Stimulated activated CD4-positive, alpha-beta T cell treated with anti-CD3 and anti-CD28 coated beads, Interleukin-2, amount 100 ng/mL, for 24 hours (primary cell): ENCODE data around the gene CCDC9B.

Experiments used
- DNase-seq, 2 donors: peaks; one replicate each; pipeline ENCODE4 v3.0.0-alpha.2; 2020

The CCDC9B gene

DNA sequence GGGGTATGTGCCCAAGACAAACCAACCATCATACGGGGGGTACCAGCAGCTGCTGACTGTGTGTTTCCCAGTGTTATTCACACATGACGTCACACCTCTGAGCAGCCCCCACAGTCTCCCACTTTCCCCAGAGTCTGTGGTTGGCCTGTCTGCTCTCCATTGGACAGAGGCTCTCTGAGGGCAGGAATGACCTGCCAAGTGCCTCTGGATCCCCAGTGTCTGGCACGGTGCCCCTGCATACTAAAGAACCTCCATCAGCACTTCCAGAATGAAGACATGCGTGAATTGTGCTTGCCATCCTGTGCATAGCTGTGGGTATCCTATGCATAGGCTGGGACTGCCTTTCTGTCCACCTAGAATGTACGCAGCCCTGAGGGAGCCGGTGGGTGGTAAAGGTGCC lies 3.5 kb upstream of the CCDC9B start:
- no peak for DNase-seq

DNA sequence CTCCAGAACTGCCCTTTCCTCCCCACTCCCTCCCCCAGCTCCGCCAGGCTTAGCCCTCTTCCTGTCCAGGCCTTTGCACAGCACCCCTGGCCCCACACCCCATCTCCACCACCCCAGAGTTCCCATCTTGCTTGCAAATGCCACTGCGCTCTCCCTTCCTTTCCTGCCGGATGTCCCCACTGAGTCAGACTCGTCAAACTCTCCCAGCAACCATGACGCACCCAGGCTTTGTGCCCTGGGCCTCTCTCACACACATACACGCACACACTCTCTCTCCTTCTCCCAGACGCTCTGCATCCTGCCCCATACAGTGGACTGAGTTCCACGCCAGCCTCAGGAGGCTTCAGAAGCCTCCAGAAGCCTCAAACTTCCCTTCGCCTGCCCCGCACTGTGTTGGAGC lies 2.8 kb upstream of the CCDC9B start:
- no peak for DNase-seq

DNA sequence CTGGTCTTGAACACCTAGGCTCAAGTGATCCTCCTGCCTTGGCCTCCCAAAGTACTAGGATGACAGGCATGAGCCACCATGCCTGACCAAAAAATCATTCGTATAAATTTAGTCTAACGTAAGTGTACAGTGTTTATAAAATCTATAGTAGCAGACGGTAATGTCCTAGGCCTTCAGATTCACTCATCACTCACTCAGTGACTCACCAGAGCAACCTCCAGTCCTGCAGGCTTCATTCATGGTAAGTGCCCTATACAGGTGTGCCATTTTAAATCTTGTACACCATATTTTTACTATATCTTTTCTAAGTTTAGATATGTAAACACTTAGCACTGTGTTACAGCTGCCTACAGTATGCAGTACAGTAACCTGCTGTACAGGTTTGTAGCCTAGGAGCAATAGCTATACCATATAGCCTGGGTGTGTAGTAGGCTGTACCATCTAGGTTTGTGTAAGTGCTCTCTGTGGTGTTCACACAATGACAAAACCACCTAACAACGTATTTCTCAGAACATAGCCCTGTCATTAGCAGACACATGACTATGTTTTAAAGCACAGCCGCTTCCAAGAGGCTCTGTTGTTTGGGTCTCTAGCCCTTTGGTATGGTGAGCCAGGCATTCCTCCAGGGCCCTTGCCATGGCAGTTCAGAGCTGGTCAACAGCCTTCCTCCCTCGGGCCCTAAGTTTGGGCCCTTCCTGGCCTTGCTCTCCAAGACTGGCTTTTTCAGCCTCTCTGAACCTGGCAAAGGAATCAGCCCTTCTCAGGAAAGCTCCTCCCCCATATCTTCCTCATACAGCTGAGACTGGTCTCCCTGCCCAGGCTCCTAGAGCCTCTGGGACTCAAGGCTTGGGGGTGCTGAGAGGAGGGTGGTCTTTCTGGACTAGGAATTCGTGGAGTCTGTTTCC lies 1.9 kb upstream of the CCDC9B start:
- DNase-seq, result no peak

DNA sequence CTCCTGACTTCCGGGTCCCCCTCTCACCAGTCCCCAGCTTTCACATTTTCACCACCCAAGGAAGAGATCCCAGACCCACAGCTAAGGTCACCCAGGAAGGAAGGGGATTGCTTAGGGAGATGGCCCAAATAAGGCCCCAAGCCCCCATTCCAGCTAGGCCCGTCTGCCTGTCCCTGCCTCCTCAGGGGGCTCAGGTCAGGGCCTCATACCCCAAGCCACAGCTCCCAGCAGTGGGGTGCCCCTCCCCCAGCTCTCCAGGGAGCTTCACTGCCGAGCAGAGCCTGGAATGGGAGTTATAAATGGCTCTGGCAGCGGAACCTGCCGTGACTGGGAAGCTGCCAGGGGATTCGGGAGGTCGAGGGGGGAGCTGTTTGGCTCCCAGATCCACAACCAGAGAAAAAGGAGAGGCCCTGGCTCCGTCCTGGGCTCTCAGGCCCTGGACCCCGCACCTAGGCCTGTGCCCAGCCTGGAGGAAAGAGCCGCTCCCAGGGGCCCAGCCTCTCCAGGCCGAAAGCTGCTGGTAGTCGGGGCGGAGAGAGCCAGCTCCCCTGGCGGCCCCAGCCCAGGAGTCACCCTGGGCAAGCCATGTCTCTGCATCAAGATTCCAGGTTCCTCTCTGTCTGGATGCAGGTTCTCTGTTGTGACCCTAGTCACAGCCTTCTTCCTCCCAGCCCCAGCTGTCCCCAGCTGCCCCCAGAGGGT lies 550 bp downstream of the CCDC9B start:
- DNase-seq, result no peak

DNA sequence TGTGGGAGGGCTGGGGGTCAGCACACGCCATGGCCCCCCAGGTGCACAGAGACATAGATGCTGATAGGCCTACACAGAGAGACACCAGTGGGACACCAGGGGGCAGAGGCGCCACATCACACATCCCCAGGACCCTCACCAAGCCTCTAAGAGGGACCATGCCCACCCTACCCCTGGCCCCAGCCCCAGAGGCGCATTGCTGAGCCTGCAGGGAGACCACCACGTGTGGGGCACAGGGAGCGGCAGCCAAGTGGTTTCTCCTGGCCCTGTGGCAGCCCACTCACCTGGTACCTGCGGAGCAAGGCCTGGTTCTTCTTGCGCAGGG lies 1.2 kb downstream of the CCDC9B start:
- no peak for DNase-seq

DNA sequence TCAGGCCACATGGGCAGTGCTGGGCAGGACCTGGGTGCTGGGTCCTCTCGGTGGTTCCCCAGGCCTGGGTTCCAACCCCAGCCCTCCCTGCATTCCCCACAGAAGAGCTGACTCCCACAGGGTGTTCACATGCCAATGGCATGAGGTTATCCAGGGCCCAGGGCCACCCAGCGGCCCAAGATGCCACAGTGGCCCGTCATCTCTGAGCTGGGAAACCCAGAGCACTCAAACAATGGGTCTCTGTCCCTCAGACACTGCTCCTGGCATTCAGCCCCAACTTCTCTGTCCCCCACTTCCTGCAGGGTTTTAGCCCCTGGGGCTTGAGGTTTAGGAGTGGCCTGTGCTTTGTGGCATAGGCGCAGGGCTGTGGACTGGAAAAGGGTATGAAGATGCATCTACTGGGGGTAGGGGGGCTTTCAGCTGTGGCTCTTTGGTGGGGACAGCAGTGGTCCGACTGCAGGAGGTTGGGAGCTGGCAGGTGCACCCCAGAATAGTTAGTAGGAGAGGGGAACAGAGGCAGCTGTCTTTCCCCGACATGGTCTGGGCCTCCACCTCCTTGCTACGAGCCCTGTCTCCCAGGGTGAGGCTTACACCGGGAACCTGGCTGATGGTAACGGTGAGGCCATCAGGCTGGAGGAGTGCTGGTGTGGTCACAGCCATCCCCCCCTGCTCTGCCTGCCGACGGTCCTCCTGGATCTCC lies 1.7 kb downstream of the CCDC9B start:
- DNase-seq, result no peak

DNA sequence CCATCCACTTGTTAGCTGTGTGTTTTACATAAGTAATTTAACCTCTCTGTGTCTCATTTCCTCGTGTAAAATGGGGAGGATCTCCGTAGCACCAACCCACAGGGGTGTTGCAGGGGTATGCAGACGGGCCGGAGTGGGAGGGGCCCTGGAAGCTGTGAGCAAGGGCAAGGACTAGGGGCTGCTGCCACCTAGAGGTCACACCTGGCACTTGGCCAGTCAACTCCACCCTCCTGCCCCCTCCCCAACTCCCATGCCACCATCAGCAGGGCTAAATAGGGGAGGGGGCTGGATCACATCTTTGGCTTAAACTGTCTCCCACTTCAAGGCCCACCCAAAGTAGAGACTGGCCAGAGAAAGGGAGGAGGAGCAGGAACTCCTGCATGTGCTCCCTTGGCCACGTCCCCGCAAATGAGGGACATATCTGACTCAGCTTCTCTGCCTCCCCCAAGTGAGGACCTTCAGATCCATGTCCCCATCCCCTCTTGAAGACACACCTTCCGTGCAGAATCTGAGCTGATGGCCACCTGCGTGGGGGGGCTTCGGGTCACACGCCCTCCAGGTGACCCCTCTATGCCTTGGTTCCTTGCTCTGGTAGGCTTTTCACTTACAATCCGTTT lies 2.6 kb downstream of the CCDC9B start:
- DNase-seq, result peak; percentile 85

DNA sequence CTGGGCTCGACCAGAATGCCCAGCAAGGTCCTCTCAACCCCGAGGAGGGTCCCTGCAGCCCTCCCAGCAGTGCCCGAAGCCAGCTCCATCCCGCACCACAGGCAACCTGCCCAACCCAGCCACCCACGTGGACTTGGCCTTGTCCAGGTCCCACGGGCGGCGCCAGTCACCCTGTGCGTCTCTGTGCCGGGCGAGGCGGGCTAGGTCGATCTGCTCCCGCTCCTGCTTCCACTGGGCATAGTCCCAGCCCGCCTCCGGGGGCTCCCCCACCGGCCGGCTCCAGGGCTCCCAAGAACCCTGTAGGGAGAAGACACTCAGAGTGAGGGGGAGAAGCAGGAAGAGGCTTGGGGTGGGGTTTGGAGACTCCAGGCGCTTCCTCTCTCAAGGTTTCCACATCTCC lies 3.1 kb downstream of the CCDC9B start:
- DNase-seq, result no peak

DNA sequence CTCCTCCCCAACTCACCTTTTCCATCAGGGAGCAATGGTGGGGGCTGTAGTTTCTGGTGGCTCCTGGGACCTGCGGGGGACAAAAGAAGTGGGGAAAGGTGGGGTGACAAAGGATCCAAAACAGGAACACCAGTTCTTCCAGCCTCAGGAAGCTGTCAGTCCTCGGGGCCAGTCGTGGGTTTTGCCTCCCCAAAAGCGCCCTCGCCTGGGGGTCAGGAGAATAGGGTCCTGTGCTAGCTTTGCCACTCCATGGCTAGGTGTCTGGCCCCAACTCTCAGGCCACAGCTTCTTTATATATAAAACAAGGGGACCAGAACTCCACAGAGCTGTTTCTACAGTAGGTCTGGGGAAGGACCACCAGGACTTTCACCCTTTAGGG lies 4.0 kb downstream of the CCDC9B start:
- DNase-seq, result no peak

DNA sequence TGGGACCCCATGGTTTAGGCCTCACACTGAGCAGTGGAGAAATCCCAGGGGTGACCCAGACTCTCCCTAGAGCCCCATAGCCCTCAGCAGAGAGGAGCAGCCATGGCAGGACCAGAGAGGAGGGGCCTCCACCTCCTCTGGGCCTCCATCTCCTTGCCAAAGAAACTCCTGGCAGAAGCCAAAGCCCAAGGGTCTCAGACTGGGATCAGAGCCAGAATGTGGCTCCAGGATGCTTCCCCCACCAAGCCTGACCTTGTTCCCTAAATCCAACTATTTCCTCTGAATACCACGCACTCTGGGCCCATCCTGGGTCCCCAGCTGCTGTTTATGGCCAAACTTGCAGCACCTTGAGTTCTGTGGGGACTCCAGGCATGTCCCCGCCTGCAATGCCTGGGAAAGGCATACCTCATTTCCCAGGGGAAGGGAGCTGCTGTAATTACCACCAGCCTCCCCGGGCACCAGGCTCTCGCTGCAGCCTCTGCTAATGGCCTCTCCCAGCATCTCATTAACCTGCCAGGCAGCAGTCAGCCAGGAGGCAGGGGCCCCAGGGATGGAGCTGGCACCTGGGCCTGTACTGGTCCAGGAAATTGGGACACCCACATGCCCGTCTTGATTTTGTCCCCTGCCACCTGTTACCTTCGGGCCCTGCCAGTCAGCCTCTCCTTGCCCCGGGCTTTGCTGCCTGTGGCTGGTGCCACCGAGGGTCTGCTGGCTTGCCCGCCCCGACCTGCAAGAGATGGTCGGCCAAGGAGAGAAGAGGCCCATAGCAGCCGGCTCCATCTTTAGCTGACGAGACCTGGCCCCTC lies 4.6 kb downstream of the CCDC9B start:
- DNase-seq, result no peak

DNA sequence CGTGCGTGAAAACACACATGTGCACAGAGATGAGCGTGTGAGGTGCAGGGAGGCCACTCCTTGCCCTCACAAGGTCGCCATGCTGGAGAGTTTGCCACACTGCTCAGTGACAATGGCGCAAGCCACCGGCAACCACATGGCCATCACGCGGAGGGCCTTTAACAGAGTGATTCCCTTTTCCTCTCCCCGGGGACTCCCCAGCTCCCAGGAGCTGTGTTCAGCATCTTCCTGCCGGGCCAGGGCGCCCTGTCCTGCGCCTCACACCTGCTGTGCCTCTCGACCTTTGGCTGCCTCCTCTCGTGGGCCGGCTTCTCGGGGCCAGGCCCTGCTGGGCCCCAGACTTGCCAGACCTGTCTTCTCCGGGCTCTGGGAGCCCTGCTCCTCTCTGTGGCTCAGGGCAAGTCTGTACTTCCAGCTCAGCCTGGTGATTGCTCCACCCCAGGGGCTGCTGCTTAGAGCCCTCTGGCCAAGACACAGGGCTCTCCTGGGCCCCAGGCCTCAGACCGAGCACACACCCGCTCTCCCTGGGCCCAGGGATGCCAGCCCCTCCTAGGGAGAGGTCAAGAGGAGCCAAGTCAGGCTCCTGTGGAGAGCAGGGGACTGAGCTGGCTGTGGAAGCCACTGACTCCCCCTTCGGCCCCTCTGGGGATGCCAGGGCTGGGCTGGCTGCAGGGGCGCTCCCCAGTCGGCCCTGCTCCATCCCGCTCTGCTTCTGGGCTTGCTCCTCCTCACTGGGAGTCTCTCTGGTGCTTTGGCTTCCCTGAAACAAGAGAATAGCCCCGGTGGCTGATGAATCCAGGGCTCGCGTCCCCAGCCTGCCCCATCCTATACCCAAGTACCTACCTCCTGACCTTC lies 5.6 kb downstream of the CCDC9B start:
- no peak for DNase-seq

DNA sequence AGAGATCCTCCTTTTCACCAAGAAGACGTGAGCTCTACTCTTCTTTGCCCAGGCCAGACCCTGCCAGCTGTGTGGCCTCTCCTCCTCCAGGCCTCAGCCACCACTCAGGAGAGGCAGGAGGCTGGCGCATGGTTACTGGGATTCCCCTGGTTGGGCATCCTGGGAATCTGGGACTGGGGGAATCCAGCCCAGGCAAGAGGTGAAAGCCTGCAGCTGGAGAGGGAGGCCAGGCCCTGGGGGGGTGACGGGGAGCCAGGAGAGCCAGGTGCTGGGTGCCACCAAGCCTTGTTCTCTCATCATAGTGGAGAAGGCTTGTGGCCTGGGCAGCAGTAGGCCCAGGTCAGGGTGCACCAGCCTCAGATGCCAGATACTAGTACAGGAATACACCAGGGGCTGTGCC lies 6.2 kb downstream of the CCDC9B start:
- DNase-seq, result no peak

DNA sequence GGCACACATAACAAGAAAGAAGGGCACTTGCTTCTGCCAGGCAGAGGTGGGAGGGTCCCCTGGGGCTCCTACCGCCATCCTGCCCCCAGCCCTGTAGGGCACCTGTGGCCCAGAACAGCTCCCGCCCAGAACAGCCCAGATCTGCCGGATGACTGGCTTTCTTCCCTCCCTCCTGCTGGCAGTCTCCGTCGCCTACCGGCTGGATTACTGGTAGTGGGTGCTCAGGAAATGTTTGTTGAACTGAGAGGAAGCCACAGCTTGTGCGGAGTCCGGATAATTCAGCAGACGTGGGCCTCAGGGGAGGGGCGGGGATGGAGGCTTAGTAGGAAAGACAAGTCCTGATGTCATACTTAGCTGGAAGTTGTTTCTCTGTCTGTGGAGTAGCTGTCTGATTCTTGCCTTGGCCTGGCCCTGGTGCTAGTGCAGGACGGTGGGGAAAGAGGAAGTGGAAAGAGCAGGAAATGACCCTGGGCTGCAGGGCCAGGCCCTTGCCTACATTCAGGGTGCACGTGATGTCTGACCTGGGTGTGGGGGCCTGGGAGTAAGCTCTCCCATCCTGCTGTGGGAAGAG lies 6.7 kb downstream of the CCDC9B start:
- DNase-seq, result peak in 1 of 2 donors; percentile 39

DNA sequence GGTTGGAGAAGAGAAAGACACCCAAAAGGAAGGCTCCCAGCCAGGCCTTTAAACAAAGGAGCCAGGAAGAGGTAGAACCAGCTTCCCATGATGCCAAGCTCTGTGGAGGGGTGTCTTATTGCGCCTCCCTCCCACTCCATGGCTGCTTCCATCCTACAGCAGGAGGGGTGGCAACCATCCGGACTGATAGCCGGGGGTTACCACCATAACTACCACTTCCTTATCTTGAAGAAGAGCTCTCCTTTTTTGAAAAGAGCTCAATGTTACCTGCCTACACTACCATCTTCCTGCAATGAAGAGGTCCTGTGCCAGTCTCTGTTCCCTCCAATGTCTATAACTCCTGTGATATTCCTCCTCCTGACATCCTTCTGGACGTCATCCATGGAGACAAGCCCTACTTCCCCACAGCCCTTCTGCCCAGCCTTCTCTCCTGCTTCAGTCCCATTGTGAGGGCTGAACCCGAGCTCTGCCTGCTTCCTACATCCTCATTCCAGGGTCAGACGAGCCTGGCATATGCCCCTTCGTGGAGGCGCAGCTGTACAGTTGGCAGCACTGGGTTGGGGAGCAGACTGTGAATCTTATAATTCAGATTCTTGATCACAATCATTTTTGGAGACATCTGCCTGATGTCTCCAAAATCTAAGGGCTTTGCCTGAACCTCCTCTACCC lies 8.5 kb downstream of the CCDC9B start:
- DNase-seq, result no peak

DNA sequence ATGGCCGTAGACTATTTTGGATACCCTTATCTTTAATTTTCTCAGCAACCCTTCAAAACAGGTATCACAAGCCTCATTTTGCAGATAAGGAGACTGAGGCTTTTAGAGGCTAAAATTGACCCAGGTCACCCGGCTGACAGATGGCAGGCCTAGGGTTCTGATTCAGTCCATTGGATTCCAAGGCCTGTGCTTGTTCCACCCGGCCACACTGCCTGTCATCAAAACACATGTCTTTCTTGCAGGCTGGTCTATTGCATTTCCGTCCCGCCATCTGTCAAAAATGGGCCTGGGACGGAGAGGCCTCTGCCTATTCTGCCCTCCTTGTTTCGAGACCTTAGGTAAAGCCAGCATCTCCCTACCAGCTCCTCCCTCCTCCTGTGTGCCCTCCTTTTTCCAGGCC lies 9.1 kb downstream of the CCDC9B start:
- no peak for DNase-seq

DNA sequence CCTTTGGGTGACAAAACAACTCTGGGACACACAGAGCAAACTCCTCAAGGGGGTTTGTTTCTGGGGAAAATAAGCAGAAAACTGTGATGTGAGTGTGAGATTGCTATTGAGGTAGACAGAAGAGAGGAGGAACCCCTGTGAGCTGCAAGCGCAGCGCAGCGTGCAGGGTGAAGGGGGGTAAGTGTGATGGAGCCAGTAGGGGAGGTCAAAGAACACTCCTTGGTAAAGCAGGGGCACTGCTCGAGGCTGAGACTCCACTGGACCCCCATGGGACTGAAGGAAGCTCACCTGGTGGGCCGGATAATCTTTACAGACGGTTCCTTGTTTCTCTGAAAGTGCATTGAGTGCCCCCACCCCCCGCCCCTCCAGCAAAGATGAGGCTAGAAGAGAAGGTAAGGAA lies 9.7 kb downstream of the CCDC9B start:
- DNase-seq, result no peak

DNA sequence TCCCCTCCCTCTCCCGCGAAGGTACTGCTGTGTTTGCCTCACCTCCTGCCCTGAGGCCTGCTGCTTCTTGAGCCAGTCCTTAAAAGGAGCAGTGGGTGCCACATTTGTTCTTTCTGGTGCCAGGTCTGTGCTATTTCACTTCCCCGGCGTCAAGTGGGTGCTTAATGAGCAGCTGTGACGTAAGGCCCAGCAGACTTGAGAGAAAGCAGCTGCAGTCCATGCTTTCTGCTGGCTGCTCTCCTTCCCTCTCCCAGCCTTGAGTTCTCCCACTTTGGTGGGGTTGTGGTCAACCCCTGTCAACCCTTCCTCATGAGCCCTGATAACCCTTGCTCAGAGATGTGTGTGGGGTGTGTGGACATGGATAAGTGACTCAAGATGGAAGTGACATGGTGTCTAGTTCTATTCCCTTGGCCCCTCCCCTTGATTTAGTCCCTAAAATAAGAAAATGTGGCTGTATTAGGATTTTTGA lies 10.3 kb downstream of the CCDC9B start:
- no peak for DNase-seq

DNA sequence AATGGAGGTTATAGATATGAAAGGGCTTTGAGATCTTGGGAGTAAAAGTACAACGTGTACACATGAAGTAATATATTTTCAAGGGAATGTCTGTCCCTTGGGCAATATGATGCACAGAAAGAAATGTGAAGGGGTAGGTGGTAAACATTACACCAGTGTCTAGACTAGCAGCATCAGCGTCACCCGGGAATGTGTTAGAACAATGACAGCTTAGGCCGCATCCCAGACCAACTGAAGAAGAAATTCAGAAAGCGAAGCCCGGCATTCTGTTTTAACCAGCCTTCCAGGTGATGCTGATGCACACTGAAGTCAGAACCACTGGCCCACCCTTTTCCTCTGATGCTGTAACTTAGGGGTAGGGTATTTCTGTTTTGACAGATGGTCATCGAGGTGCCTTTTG lies 10.9 kb downstream of the CCDC9B start:
- no peak for DNase-seq

DNA sequence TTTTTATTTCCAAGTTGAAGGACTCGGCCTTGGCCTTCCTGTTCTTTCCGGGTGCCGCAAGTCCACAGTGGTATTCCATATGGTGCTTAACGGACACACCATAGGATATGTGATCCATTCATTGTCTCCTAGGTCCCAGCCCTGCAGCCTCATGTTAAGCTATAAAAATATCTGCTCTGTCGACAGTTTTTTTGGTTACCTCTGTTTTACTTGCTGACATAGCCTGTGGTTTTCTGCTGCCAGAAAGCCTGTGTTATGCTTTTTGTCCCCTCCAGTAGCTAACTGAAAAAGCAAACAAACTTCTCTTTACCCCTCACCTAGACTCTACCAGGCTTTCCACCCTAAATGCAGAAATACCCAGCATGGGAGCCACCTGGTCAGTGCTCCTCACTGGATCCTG lies 12.0 kb downstream of the CCDC9B start:
- DNase-seq, result no peak

DNA sequence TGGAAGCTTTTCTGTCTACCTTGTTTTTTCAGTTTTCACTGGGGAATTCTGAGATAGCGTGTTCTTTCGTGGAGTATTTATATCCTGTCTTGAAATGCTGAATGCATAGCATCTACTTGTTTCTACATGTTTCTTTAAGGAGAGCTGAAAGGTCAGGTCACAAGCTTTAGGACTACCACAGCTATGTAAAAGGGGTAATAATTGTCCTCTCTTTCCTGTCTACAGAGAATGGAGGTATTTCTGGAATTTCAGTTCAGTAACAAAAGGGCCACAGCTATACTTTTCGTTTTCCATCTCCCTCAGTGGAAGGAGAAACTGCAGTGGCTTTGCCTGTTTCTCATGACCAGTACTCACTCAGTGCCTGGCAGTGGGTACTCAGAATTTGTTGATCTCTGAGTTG lies 12.6 kb downstream of the CCDC9B start:
- DNase-seq, result no peak

DNA sequence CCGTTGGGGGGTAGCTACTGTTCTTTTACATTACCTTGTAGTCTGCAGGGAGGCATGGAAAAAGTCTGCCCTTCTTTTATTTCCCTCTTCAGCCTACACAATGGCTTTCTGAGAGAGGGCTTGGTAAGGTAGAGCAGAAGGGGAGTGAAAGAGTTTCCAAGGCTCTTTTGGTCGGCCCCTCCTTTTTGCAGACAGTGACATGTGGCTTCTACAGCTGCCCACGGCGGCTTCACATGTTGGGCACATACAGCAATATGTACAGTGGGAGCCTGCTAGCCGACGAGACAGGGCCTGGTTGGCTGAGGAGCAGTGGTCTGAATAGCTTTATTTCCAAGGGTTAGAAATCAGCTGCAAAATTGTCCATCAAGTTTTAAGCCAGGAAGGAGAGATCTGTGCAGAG lies 13.3 kb downstream of the CCDC9B start:
- no peak for DNase-seq
